MCF 10A (cell line): Measurements from ENCODE around the gene PTCSC3. TPM values are rescaled to one million over a fixed set of nuclear protein-coding genes. Genes with fewer than 3 reads are reported as not detected.

Experiments
- BruUV-seq: library from RNA; stranded (reverse); fragments of 400-500 nt; replicated peaks from 2 replicates; lab custom pipeline; 2021; lab: Mats Ljungman, UMichigan
- CTCF ChIA-PET: fragments of 300-600 bp; sonication (Branson Sonifier 250); formaldehyde crosslinking; extraction: SDS; loops from one replicate; lab custom pipeline; 2021; ENCODE audit warnings: antibody characterized with exemption, inconsistent platforms; lab: Yijun Ruan, JAX
- POLR2A ChIA-PET: fragments of 300-600, 350-650 bp; sonication (Branson Sonifier 250); formaldehyde crosslinking; extraction: SDS; loops from one replicate; lab custom pipeline; 2020; ENCODE audit warnings: antibody characterized with exemption, inconsistent platforms; lab: Yijun Ruan, JAX
- DNase-seq: peaks from one replicate; pipeline ENCODE4 v3.0.0-alpha.2; 2018; ENCODE audit not compliant: unreplicated experiment
- H3K27ac Mint-ChIP-seq: one replicate; pipeline ENCODE4 v1.8.0; 2022; ENCODE audit warnings: mild to moderate bottlenecking, low read depth, mixed read lengths; ENCODE audit not compliant: unreplicated experiment
- H3K27me3 Mint-ChIP-seq: one replicate; pipeline ENCODE4 v1.8.0; 2022; ENCODE audit warnings: mixed read lengths; ENCODE audit not compliant: insufficient read depth, unreplicated experiment
- H3K36me3 Mint-ChIP-seq: one replicate; pipeline ENCODE4 v1.8.0; 2022; ENCODE audit warnings: mild to moderate bottlenecking, moderate library complexity, mixed read lengths; ENCODE audit not compliant: insufficient read depth, unreplicated experiment
- H3K4me1 Mint-ChIP-seq: one replicate; pipeline ENCODE4 v1.8.0; 2022; ENCODE audit warnings: mixed read lengths; ENCODE audit not compliant: insufficient read depth, unreplicated experiment
- H3K4me3 Mint-ChIP-seq: one replicate; pipeline ENCODE4 v1.8.0; 2022; ENCODE audit warnings: mild to moderate bottlenecking, moderate library complexity, mixed read lengths; ENCODE audit not compliant: unreplicated experiment
- H3K9me3 Mint-ChIP-seq: one replicate; pipeline ENCODE4 v1.8.0; 2022; ENCODE audit warnings: mixed read lengths; ENCODE audit not compliant: unreplicated experiment
- CTCF ChIP-seq: fragments of 200-600 bp; IDR thresholded peaks from one replicate; pipeline ENCODE4 v1.8.0; 2022; ENCODE audit warnings: antibody characterized with exemption, mild to moderate bottlenecking; ENCODE audit not compliant: unreplicated experiment
- intact Hi-C: fragments of 100-400 bp; cut with micrococcal nuclease; formaldehyde crosslinking; loops from 2 replicates; pipeline ENCODE4 v1.14.1; 2022
- total RNA-seq: library from RNA; stranded (reverse); gene quantifications from 2 replicates; pipeline ENCODE4 v1.2.3, GENCODE V29; 2022

Gene PTCSC3
- total RNA-seq, 1 experiment from 2014 or later = not detected

DNA sequence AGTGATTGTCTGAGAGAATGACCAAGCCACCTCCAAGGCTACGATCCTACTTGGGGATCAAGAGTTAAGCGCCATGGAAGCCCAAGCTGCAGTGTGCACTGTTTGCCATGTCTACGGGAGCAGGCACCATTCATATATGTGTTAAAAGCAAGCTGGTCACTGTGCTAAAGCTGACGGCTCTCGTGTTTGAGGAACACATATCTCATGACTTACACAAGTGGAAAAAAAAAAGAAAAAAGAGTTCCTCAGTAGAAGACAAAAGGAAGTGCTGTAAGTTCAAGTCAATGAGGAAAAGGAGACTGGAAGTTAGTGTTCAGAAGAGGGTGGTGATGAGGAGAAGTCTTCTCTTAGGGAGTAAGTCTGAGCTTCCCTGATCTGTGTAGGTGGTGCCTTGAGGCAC lies 4.9 kb upstream of the PTCSC3 start:
- intact Hi-C loops = no loop called here
- Mint-ChIP-seq H3K27ac (no peak overlapping the region), H3K9me3 (no peaks in the 10 kb centered on the region), H3K27me3 (no peaks in the 10 kb centered on the region), H3K4me1 (peaks cover 6% of the 10 kb centered on the region), H3K36me3 (no peaks in the 10 kb centered on the region), H3K4me3 (no peak overlapping the region)
- TF ChIP-seq CTCF = no peak
- POLR2A ChIA-PET = no interaction called here
- no TSS peak for BruUV-seq
- no peak for DNase-seq
- CTCF ChIA-PET = interaction anchor here (0.6 kb wide), 1 partner anchor 372 kb away, joined by 4 read pairs; no protein-coding TSS in a partner anchor

DNA sequence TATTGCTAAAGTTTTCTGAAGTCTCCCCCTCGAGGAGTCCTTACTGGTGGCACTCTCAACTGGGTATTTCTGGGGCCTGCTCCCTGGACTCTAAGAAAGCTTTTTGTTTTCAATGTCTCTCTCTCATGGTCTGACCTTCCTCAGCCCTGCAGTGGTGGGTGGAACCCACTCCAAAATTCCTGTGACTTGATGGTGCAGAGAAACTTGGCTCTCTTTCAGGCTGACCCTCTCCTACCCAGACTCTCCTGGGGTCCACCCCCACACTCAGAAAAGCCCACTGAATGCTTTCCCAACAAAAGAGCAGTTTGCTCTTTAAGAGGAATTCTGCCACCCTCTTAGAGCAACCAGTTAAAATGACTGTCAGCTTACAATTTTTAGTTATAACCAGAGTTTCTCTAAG lies 967 bp upstream of the PTCSC3 start:
- intact Hi-C loops = no loop called here
- H3K36me3 Mint-ChIP-seq = no peaks in the 10 kb centered on the region
- no peaks in the 10 kb centered on the region for H3K4me1 Mint-ChIP-seq
- CTCF ChIA-PET = no interaction called here
- no peak overlapping the region for H3K4me3 Mint-ChIP-seq
- BruUV-seq = no TSS peak
- POLR2A ChIA-PET = no interaction called here
- DNase-seq = no peak
- no peaks in the 10 kb centered on the region for H3K9me3 Mint-ChIP-seq
- H3K27me3 Mint-ChIP-seq = no peaks in the 10 kb centered on the region
- no peak overlapping the region for H3K27ac Mint-ChIP-seq
- TF ChIP-seq CTCF = no peak

GRCh38 chr14:36174767-36175424 lies 1.6 kb downstream of the PTCSC3 start:
- ChIA-PET POLR2A (no interaction called here), CTCF (no interaction called here)
- no peaks in the 10 kb centered on the region for H3K9me3 Mint-ChIP-seq
- intact Hi-C loops = no loop called here
- H3K27me3 Mint-ChIP-seq = no peaks in the 10 kb centered on the region
- DNase-seq = no peak
- TF ChIP-seq CTCF = no peak
- H3K36me3 Mint-ChIP-seq = no peaks in the 10 kb centered on the region
- H3K4me3 Mint-ChIP-seq = no peak overlapping the region
- BruUV-seq = no TSS peak
- no peak overlapping the region for H3K27ac Mint-ChIP-seq
- H3K4me1 Mint-ChIP-seq = no peaks in the 10 kb centered on the region

DNA sequence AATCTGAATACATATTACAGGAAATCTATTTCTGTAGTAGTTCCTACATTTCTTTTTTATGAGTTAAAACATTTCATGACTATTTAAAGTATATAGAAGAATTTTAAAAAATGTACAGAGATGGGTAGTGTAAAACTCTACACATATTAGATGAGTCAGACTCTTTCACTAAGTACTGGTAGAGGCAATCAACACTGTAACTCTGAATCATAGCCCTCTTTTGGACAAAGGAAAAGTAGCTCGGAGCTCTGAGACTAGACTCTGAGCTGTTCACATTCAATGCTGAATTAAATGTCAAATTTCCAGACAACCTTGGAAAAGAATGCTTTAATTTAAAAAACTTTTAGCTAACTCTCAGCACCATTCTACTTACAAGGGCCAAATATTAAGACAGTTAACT lies 3.4 kb downstream of the PTCSC3 start:
- no TSS peak for BruUV-seq
- intact Hi-C loops = no loop called here
- H3K4me3 Mint-ChIP-seq = no peak overlapping the region
- H3K4me1 Mint-ChIP-seq = no peaks in the 10 kb centered on the region
- H3K9me3 Mint-ChIP-seq = no peaks in the 10 kb centered on the region
- TF ChIP-seq CTCF = no peak
- ChIA-PET POLR2A (no interaction called here), CTCF (no interaction called here)
- H3K36me3 Mint-ChIP-seq = no peaks in the 10 kb centered on the region
- H3K27me3 Mint-ChIP-seq = no peaks in the 10 kb centered on the region
- DNase-seq = peak; percentile 27
- no peak overlapping the region for H3K27ac Mint-ChIP-seq
